Fibroblast of villous mesenchyme (primary cell): ENCODE results near the gene SORCS2. TPM values are rescaled to one million over a fixed set of nuclear protein-coding genes. Genes with fewer than 3 reads are reported as not detected.

Source experiments
- DNase-seq: peaks from one replicate; pipeline ENCODE4 v3.0.0-alpha.2; 2010; ENCODE audit warnings: low read depth
- H3K4me3 ChIP-seq: 2 replicates; pipeline ENCODE4 v1.5.1; 2011; ENCODE audit warnings: low read depth, mild to moderate bottlenecking, low read length
- total RNA-seq: library from RNA; depleted of rRNA; stranded (reverse); fragments of >200 nt; gene quantifications from 2 replicates; pipeline ENCODE4 v1.2.3, GENCODE V29; 2012
- TF ChIP-seq, protein P1 (sequence below): IDR thresholded peaks from 2 replicates; pipeline ENCODE4 v1.5.1; 2012; ENCODE audit warnings: low read depth, mild to moderate bottlenecking, low read length; ENCODE audit not compliant: insufficient read depth

Gene SORCS2
- total RNA-seq, 1 donor: under 0.01 TPM

DNA sequence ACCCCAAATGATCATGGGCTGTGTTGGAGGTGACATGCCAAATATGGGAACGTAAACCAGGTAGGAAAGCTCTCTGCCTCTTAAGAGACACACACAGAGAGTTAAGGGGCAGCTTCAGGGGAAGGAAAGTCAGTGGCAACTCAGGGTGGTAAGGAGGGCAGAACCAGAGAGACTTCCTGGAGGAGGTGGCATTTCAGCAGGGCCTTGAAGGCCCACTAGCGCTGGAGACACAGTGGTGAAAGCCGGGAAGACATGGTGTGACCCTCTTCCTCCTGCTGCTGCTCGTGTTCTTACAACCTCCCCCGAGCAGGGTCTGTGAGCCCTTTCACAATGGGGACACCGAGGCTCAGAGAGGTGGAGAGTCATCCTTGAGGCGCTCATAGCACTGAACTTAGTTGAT lies 68.2 kb downstream of the SORCS2 start:
- DNase-seq: no peak
- no peak overlapping the region for H3K4me3 ChIP-seq
- TF ChIP-seq, protein P1, sequence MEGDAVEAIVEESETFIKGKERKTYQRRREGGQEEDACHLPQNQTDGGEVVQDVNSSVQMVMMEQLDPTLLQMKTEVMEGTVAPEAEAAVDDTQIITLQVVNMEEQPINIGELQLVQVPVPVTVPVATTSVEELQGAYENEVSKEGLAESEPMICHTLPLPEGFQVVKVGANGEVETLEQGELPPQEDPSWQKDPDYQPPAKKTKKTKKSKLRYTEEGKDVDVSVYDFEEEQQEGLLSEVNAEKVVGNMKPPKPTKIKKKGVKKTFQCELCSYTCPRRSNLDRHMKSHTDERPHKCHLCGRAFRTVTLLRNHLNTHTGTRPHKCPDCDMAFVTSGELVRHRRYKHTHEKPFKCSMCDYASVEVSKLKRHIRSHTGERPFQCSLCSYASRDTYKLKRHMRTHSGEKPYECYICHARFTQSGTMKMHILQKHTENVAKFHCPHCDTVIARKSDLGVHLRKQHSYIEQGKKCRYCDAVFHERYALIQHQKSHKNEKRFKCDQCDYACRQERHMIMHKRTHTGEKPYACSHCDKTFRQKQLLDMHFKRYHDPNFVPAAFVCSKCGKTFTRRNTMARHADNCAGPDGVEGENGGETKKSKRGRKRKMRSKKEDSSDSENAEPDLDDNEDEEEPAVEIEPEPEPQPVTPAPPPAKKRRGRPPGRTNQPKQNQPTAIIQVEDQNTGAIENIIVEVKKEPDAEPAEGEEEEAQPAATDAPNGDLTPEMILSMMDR: no peak

DNA sequence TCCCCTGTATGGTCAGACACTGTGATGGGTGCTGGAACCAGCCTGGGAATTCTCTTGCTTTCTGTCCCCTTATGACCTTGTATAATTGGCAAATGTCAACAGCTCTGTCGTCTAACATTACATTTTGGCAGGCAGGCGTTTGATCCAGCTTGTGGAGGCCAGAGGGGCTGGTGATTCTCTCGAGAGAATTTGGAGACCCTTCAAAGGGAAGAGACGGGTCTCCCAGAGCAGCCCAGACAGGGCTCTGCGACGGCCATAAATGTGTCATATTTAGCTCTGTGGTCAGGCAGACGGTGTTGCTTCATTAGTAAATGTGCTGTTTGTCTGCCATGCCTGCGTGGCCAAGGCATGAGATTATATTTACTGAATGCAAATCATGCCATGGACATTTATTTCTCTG lies 68.7 kb downstream of the SORCS2 start:
- TF ChIP-seq, protein P1: no peak
- DNase-seq: peak; percentile 21
- no peak overlapping the region for H3K4me3 ChIP-seq

DNA sequence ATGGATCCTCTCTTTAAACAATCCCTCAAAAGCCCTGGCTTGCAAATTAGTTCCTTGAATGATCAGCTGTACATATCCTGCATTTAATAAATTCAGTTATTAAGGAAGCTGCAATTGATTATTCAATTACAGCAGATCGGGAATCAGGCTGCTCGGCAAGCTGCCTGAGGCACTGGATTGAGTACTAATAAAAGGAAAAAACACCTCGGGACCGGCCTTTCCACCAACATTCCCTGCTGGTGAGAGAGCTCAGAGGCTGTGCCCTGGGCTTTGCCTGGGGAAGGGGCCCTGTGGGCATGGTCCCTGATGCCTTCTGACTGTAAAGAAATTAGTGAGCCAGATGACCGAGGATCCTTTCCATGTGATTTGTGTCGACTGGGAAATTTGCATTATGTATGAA lies 69.2 kb downstream of the SORCS2 start:
- no peak overlapping the region for H3K4me3 ChIP-seq
- no peak for DNase-seq
- TF ChIP-seq, protein P1: no peak

DNA sequence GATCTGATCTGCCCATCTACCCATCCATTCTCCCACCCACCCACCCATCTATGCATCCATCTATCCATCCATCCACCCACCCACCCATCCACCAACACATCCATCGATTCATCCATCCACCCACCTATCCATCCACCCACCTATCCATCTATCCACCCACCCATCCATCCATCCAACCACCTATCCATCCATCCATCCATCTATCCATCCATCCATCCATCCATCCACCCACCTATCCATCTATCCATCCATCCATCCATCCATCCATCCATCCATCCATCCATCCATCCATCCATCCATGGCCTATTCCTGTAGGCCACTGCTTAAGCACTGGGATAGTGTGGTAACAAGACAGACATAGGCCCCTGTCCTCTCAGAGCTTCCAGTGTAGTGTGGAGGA lies 69.8 kb downstream of the SORCS2 start:
- TF ChIP-seq, protein P1: no peak
- no peak overlapping the region for H3K4me3 ChIP-seq
- no peak for DNase-seq

DNA sequence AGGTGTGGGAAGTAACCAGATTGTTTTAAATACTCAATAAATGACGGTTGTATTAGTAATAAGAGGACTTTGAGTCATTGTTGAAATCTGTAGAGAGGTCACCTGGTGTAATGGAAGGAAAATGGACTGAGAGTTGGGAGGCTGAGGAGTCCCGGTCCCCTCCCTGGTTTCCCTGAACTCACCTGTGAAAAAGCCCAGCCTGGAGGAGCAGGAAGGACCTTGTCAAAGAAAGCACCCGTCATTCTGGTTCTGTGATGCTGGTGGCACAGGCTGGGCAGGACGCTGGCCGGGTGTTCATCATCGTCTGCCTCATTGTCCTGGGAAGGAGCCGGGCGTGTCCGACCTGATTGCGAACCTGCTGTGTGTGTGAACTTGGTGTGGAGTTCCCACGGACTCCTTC lies 70.8 kb downstream of the SORCS2 start:
- no peak overlapping the region for H3K4me3 ChIP-seq
- DNase-seq: no peak
- TF ChIP-seq, protein P1: no peak

DNA sequence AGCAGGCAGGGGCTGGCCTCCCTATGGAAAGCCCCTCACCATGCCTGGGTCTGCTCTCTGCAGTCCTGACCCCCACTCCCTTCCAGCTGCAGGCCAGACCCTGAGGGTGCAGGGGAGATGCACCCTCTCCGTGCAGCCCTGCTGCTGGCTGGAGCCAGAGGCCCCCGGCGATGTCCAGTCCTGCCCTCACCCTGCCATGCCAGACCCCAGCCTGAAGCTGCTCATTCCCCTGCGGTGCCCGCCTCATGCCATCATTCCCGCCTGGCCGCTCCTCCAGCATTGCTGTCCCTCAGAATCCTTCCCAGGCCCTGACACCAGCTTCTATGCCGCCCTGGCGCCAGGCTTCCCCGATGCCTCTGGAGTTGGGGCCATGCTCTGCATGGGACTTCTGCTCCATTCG lies 72.4 kb downstream of the SORCS2 start:
- TF ChIP-seq, protein P1: no peak
- H3K4me3 ChIP-seq: no peak overlapping the region
- DNase-seq: no peak

DNA sequence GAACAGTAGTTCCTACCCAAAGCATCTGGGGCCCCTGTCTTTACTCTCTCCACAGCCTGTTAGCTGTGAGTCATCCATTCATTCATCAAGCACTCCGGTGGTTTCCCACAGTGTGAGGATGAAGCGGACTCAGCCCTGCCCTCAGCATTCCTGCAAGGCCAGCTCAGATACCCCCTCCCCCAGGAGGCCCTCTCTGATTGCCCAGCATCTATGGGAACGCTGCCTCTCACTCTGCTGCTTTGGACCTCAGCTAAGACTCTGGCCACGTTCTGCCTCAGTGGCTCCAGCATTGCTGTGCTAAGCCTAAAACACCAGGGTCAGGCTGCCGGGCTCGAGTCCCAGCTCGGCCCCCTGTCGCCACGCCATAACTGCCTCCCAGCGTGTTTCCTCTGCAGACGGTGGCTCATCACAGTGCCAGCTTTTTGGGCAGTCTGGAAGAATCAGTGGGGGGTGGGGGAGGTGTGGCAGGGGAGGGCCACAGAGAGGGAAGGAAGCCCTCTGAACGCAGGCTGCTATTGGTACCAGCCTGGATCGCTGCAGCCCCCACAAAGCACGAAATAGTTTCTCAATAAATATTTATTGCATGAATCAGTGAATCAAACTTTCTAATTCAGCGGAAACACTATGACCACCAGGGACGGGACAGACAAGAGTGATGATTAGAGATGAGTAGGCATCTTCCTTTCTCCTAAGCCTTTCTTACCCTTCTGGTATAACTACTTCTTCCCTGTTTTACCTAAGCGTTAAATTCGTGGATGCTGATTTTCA lies 74.4 kb downstream of the SORCS2 start:
- TF ChIP-seq, protein P1: no peak
- peak; percentile 40 for DNase-seq
- no peak overlapping the region for H3K4me3 ChIP-seq
